Aorta (tissue), 5 donors: ENCODE results near the gene SCN2B. TPM values are rescaled to one million over a fixed set of nuclear protein-coding genes. Genes with fewer than 3 reads are reported as not detected.

Source experiments
- ATAC-seq: fragments of 200-7000 bp; cut with Tn5 transposase; one replicate; pipeline ENCODE4 v1.9.1; 2022; ENCODE audit warnings: moderate library complexity; ENCODE audit not compliant: low FRiP score
- DNase-seq, 2 donors: peaks; one replicate each; pipeline ENCODE4 v3.0.0-alpha.2; 2020
- H3K27ac ChIP-seq, 2 donors: one replicate each; pipeline ENCODE4 v1.5.1; 2013; ENCODE audit warnings: low read length in 2 of 2, mild to moderate bottlenecking in 2 of 2, moderate library complexity in 2 of 2, control low read depth in 1 of 2, inconsistent platforms in 1 of 2, low read depth in 1 of 2
- H3K27me3 ChIP-seq, 2 donors: one replicate each; pipeline ENCODE4 v1.6.1; 2013; ENCODE audit warnings: control low read depth in 1 of 2, low read length in 1 of 2, mild to moderate bottlenecking in 1 of 2, moderate library complexity in 1 of 2; ENCODE audit not compliant: insufficient read depth in 2 of 2, control insufficient read depth in 1 of 2
- H3K36me3 ChIP-seq, 2 donors: one replicate each; pipeline ENCODE4 v1.6.1; 2013; ENCODE audit warnings: control low read depth in 1 of 2, low read length in 1 of 2, mild to moderate bottlenecking in 1 of 2; ENCODE audit not compliant: insufficient read depth in 2 of 2, control insufficient read depth in 1 of 2
- H3K4me1 ChIP-seq, 2 donors: one replicate each; pipeline ENCODE4 v1.6.1; 2013; ENCODE audit warnings: low read length in 2 of 2, control low read depth in 1 of 2, mild to moderate bottlenecking in 1 of 2, moderate library complexity in 1 of 2; ENCODE audit not compliant: insufficient read depth in 2 of 2, control insufficient read depth in 1 of 2
- H3K4me3 ChIP-seq, 2 donors: one replicate each; pipeline ENCODE4 v1.5.1; 2013; ENCODE audit warnings: low read length in 2 of 2, control low read depth in 1 of 2, mild to moderate bottlenecking in 1 of 2
- H3K9me3 ChIP-seq: one replicate; pipeline ENCODE4 v1.6.1; 2013; ENCODE audit warnings: mild to moderate bottlenecking, low read length; ENCODE audit not compliant: control insufficient read depth
- WGBS, 2 donors: extraction: QIAGEN DNeasy Blood & Tissue Kit; methylation state at CpG; one replicate each; pipeline ENCODE4 v1.1.7; 2013; 5-methylcytosine and 5-hydroxymethylcytosine counted together
- intact Hi-C, 2 donors: fragments of 100-400 bp; cut with DNase I; formaldehyde crosslinking; loops; one replicate each; pipeline versions ENCODE4 v1.14.2 to v1.15.0; 2022
- long read RNA-seq, 2 donors: library from polyadenylated mRNA; unstranded; transcript quantifications; one replicate each; pipeline ENCODE4 v2.0.0, GENCODE V29; 2020 to 2021
- polyA plus RNA-seq, 2 donors: library from polyadenylated mRNA; stranded (reverse); fragments of 200-250 nt; gene quantifications; one replicate each; pipeline ENCODE4 v1.2.3, GENCODE V29; 2013
- total RNA-seq, 2 donors: library from RNA; stranded (reverse); fragmentation: NEBNext Ultra II Directional; extraction: Animal tissue kit (Norgen Biotek cat#: 25700); gene quantifications; one replicate each; pipeline ENCODE4 v1.2.1, GENCODE V29; 2021
- donor health status: healthy with polysubstance abuse.
- donor health status: Bipolar disorder and iron deficiency.
- donor health status: DM: no; HTN: no; CAD: no.
- donor health status: DM: no; HTN: no; CAD: no.
- donor health status: DM: yes; HTN: yes; CAD: no.

The SCN2B gene, protein sequence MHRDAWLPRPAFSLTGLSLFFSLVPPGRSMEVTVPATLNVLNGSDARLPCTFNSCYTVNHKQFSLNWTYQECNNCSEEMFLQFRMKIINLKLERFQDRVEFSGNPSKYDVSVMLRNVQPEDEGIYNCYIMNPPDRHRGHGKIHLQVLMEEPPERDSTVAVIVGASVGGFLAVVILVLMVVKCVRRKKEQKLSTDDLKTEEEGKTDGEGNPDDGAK
- under 1 TPM in 1 of 2 donors, not detected in 1; 0.78 TPM for total RNA-seq
- polyA plus RNA-seq, result not detected
- long read RNA-seq, donor 1, result 0 reads
- long read RNA-seq, donor 2, result 0 reads

DNA sequence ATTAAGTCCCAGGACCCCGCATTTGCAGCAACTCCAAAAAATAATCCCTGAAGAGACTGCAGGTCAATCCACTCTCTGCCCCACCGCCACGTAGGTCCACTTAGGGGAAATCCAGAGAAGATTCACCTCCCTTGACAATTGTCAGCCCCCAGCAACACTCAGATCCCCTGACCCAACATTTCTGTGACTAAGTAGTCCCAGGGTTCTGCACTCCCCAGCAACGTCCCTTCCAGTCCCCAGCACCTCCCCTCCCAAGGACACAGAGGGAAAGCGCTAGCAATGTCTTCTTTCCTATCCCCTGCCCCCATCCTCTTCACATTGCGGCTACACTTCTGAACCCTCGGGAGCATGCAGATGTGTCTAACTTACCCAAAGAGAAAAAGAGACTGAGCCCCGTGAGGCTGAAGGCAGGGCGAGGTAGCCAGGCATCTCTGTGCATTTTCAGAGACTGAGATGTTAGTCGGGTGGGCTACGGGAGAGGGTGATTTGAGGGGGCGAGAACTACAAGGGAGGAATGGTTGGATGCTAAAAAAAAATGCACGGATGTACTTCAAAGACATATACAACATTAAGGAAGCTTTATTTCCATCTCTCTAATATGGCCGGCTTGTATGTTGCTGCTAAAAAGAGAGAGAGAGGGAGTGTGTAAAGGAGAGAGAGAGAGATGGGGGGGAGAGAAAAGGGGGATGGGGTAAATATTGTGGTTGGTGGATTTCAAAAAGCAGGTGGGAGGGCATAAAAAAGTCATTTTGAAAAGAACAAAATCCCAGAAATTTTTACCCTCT lies at the start of gene SCN2B:
SCN2B (minus strand) TSS at position 647 of the 785 bp plus-strand sequence; CDS start at position 439, 208 bp downstream.
- ATAC-seq (no peak), DNase-seq (no peak)
- Histone ChIP-seq H3K27me3 (no peaks in the 10 kb centered on the region), H3K4me1 (no peaks in the 10 kb centered on the region), H3K9me3 (no peaks in the 10 kb centered on the region), H3K36me3 (no peaks in the 10 kb centered on the region), H3K4me3 (no peak within 1 kb of the TSS), H3K27ac (no peak within 1 kb of the TSS)
- intact Hi-C loops, result no loop called here
- 36 to 39% methylated on average over 14 of the region's 14 CpGs for WGBS, 2 donors

DNA sequence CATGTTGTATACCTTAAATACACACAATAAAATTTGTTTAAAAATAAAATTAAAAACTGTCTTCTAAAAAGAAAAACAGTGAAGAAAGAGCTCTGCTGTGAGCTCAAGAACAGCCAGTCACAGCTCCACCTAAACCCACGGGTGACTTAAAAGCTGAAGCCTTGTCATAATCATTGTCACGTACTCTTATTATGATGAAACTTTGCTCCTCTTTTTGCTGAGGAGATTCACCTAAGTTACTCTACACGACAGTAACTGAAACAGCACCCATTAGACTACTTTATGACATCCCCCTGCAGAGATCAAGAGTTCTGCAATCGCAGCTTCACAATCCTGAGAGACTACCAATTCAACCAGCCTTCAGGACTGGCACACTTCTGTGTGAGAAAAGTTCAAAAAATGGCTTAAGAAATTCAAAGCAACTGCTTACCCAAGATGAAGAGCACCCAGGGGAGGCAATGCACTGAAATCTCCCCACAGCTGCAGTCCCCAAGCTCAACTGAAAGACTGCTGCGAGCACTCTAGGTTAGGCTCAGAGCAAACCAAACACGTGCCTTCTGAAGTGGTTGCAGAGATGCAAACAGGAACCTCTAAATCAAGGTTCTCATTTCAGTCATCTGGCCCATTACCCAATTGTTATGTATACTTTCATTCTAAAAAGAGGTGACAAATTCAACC lies 48.2 kb upstream of the SCN2B start, which contains the start of gene JAML:
JAML (minus strand) TSS at position 501 of the 678 bp plus-strand sequence. CDS start 10,145 bp downstream, outside the sequence.
- intact Hi-C loops, result no loop called here
- Histone ChIP-seq H3K27ac (no peak within 1 kb of the TSS), H3K36me3 (no peaks in the 10 kb centered on the region), H3K4me3 (no peak within 1 kb of the TSS), H3K27me3 (peaks cover 0 to 2% of the 10 kb centered on the region in 2 donors), H3K4me1 (no peaks in the 10 kb centered on the region), H3K9me3 (no peaks in the 10 kb centered on the region)
- ATAC-seq (no peak), DNase-seq (no peak)
- WGBS, 2 donors, result 46 to 56% methylated on average over 6 of the region's 6 CpGs

DNA sequence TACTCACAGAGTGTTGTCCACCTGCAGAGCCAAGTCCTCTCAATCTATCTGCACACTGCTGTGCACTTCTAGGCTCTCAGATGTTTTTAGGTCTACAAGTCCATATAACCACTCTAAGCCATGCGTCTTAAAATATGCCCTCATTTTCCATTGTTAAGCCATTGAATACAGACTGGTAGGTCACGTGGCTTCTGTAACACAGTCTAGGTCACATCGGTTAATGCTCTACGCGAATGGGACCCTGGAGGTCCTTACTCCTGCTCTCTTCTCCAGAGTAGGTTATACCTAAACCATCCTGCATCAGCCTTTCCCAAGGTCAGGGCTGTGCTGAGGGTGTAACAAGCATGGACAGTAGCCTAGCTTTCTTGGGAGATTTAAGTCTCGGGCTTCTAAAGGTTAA lies 47.6 kb upstream of the SCN2B start:
- no peak for DNase-seq
- no peak overlapping the region for H3K27ac ChIP-seq
- no peaks in the 10 kb centered on the region for H3K4me1 ChIP-seq
- no peak overlapping the region for H3K4me3 ChIP-seq
- H3K36me3 ChIP-seq, result no peaks in the 10 kb centered on the region
- 71 to 75% methylated on average over 6 of the region's 6 CpGs for WGBS, 2 donors
- intact Hi-C loops, result no loop called here
- H3K9me3 ChIP-seq, result no peaks in the 10 kb centered on the region
- H3K27me3 ChIP-seq, result peaks cover 0 to 2% of the 10 kb centered on the region in 2 donors
- no peak for ATAC-seq

DNA sequence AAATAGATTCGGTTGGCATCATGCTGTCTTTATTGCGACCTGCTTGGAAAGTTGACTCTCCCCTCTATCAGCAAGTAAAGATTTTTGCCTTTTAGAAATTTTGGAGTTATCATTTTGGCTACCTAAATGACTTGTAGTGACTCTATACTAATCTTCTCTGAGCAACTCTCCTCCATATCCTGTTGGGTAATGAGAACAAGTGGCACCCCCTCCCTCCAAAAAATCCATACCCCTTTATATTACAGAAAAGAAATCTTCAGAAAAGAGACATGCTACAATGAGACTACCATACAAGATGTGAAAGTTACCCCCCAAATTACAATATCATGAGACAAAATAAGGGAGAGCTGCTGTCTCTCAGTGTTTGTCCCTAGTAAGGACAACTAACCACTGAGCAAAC lies 47.1 kb upstream of the SCN2B start:
- Histone ChIP-seq H3K4me1 (no peaks in the 10 kb centered on the region), H3K36me3 (no peaks in the 10 kb centered on the region), H3K9me3 (no peaks in the 10 kb centered on the region), H3K27ac (no peak overlapping the region), H3K4me3 (no peak overlapping the region), H3K27me3 (peaks cover 0 to 2% of the 10 kb centered on the region in 2 donors)
- intact Hi-C loops, result no loop called here
- ATAC-seq, result no peak
- WGBS, 2 donors, result 77 to 81% methylated on average over 2 of the region's 2 CpGs
- DNase-seq, result no peak

DNA sequence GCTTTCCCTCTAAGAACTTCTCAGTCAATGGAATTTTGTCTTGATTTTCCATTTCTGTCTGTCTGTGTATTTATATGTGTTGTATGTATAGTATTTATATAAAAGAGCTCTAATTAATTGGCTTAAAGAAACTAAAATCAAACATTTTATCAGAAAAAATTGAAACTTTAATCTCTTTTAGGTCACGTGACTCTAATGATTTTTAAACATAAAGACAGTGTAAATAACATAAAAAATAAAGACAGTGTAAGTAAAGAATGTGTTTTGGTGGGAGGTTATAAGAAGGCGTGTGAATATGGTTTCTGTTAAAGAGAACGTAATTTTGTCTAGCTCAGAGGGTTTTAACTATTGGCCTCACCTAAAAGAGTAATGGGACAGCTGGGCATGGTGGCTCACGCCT lies 46.0 kb upstream of the SCN2B start:
- H3K9me3 ChIP-seq, result no peaks in the 10 kb centered on the region
- no peaks in the 10 kb centered on the region for H3K36me3 ChIP-seq
- H3K27ac ChIP-seq, result no peak overlapping the region
- intact Hi-C loops, result no loop called here
- H3K4me1 ChIP-seq, result no peaks in the 10 kb centered on the region
- H3K4me3 ChIP-seq, result no peak overlapping the region
- H3K27me3 ChIP-seq, result no peaks in the 10 kb centered on the region
- DNase-seq, result no peak
- no peak for ATAC-seq
- 54 to 72% methylated on average over 4 of the region's 4 CpGs for WGBS, 2 donors

DNA sequence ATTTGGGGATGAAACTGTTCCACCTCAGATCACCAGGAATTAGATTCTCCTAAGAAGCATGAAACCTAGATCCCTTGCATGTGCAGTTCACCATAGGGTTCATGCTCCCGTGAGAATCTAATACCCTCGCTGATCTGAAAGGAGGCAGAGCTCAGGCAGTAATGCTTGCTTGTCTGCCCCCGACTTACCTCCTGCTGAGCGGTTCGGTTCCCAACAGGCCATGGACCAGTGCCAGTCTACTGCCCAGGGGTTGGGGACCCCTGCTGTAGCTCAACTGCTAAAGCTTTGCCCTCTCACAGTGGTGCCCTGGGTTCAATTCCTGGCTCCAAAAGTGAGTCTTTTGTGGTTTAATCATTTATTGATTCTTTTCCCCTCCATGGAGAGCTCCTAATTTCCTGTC lies 45.0 kb upstream of the SCN2B start:
- Histone ChIP-seq H3K36me3 (no peaks in the 10 kb centered on the region), H3K27ac (no peak overlapping the region), H3K9me3 (no peaks in the 10 kb centered on the region), H3K4me3 (no peak overlapping the region), H3K27me3 (no peaks in the 10 kb centered on the region), H3K4me1 (no peaks in the 10 kb centered on the region)
- 60 to 67% methylated on average over 5 of the region's 5 CpGs for WGBS, 2 donors
- intact Hi-C loops, result no loop called here
- no peak for DNase-seq
- no peak for ATAC-seq

DNA sequence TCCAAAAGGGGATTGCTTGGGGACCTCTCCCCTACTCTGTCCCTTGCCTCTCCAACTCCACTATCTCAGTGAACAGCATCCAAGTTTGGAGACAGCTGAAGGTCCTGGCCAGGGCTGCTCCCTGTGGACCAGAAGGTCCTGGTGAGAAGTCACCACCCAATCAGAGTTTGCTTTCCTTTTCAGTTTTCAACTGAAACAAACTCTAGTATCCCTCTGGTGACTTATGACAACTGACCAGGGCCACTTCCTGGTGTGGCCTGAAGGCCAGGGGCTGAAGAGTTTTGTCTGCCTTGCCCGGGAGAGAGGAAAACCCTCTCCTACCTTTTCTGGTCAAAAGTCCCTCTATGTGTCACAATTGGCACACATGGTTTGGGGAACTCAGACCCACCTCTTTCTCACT lies 43.3 kb upstream of the SCN2B start:
- DNase-seq, result no peak
- Histone ChIP-seq H3K9me3 (no peaks in the 10 kb centered on the region), H3K4me3 (no peak overlapping the region), H3K27me3 (no peaks in the 10 kb centered on the region), H3K36me3 (no peaks in the 10 kb centered on the region), H3K4me1 (no peaks in the 10 kb centered on the region), H3K27ac (no peak overlapping the region)
- no peak for ATAC-seq
- 75 to 93% methylated on average over 1 of the region's 1 CpG for WGBS, 2 donors
- intact Hi-C loops, result no loop called here

DNA sequence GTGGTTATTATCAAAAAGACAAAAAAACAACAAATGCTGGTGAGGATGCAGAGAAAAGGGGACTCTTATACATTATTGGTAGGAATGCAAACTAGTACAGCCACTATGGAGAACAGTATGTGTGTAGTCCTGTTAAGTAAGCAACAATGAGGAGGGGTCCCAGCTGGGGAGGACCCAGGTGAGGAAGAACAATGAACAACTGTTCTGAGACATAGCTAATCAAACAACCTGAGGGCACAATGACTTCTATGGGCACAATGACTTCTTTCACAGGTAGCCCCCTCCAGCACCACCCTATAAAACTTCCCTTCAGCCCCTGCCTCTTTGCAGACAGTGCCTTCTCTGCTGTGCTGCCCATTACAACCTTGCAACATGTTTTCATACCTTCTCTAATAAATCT lies 42.8 kb upstream of the SCN2B start:
- intact Hi-C loops, result no loop called here
- Histone ChIP-seq H3K27ac (no peak overlapping the region), H3K9me3 (no peaks in the 10 kb centered on the region), H3K27me3 (no peaks in the 10 kb centered on the region), H3K4me3 (no peak overlapping the region), H3K36me3 (no peaks in the 10 kb centered on the region), H3K4me1 (no peaks in the 10 kb centered on the region)
- ATAC-seq (no peak), DNase-seq (no peak)
